SK-N-MC (cell line): ENCODE results near the gene ORM1.

Source experiments
- EZH2 ChIP-seq: fragments of 200-600 bp; sonication (generic); IDR thresholded peaks from one replicate; pipeline ENCODE4 v1.6.1; 2017; ENCODE audit warnings: antibody characterized with exemption
- FOXP2 ChIP-seq: optimal IDR thresholded peaks from 2 replicates; pipeline ENCODE3; 2011; ENCODE audit warnings: mild to moderate bottlenecking, moderate library complexity; ENCODE audit not compliant: insufficient read depth; ENCODE audit errors: extremely low read length, control extremely low read depth
- POLR2AphosphoS5 ChIP-seq: IDR thresholded peaks from 2 replicates; pipeline ENCODE4 v1.6.1; 2012; ENCODE audit warnings: mild to moderate bottlenecking, low read depth, low read length, borderline replicate concordance

- TF ChIP-seq EZH2 (no peak), POLR2AphosphoS5 (no peak), FOXP2 (no peak)
Observed at GRCh38 chr9:114317665-114318357, 5.1 kb upstream of the ORM1 start.
